Erythroblast (primary cell): Measurements from ENCODE around the gene QSOX1.

Source experiments
- GATA1 ChIP-seq: IDR thresholded peaks from 2 replicates; pipeline ENCODE4 v1.6.1; 2011; ENCODE audit warnings: low read depth, mild to moderate bottlenecking, control low read depth, low read length, moderate library complexity
- POLR2A ChIP-seq: IDR thresholded peaks from 2 replicates; pipeline ENCODE4 v1.6.1; 2011; ENCODE audit warnings: mild to moderate bottlenecking, low read length

DNA sequence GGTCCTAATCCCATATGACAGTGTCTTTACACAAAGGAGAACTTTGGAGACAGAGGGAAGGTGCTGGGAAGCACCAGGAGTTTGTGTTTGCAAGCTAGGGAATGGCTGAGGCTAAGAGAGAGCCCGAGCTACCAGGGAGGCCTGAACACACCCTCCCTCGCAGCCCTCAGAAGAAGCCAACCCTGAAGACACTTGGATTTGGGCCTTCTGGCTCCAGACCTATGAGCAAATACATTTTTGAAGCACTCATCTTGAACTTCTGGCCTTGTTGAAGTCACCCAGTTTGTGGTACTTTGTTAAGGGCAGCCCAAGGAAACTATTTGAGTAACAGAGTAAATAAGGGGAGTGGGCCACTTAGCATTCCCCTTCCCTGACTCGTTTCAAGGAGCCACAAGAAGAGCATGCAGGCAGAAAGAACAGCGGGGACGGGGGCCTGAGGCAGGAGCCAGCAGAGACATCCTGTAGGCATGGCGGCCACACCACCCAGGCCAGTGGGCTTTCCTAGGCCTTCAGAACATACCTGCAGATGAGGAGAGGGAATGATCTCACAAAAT, 13.2 kb upstream of the QSOX1 start:
- TF ChIP-seq POLR2A: no peak
- TF ChIP-seq GATA1: no peak
